Hematopoietic multipotent progenitor cell treated with erythropoietin and hydrocortisone succinate and interleukin-3 and kit ligand, for 15 days (in vitro differentiated cells): ENCODE results near the gene FCN2.

Experiments used
- DNase-seq: peaks from one replicate; pipeline ENCODE4 v3.0.0-alpha.2; 2015; ENCODE audit warnings: low spot score

The FCN2 gene

GRCh38 chr9:134912126-134912840 lies 31.7 kb downstream of the FCN2 start:
- DNase-seq: no peak

DNA sequence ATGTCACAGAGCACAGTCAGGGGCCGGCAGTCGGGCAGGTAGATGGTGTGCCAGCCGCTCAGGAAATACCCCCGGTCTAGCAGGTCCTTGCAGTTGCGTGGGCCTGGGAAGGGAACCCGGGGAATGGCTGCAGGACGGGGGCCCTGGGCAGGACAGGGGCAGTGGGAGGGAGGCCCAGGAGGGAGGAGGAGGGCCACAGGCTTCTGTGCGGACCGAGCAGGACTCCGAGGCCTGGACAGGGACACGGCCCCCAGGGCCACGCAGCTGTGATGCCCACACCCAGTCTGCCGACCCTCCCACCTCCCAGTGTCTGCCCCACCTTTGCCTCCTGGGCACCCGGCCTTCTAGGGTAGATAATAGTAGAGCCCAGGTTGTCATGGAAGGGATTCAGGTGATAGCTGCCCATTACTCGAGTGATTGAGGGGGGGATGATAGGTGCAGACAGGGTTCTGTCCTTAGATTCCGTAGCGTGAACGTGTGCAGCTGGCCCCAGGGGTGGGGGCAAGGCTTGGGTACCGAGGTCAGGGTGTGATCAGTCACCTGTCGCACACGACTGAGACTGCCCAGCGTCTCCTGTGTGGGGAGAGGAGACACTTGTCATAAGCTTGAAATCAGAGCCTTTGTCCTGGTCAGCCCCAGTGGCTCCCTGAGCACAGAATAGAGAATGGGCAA lies 32.6 kb downstream of the FCN2 start:
- no peak for DNase-seq

DNA sequence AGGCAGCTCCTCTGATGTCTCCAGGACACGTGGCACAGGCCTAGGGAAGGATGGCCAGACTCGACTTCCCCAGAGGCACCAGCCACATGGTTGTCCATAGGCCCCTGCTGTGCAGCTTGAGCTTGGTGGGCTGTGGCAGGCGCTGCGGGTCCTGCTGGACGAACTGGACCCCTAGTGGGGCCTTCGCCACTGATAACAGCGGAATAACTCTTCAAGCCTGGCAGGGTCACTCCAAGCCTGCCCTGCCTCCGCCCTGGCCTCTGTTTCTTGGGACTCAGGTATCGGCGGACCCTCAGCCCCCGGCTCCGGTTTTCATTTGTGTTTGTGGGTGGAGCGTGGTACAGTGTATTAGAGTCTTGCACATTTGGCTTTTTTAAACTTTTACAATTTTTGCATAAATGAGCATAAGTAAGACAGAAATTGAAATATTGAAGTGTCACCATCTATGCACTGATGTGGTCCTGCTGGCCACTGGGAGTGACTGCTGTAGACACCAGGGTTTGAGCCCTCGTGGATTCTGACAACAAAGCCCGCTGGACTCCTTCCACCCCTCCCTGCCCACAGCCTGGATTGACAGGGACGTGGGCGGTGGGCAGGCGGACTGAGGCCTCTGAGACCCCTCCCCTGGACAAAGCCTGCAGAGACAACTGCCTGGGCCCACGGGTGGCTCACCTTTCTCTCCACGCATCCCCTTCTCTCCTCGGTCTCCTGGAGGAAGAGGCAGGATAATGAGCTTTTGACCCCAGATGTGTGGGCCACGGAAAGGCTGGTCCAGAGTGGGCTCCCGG lies 33.3 kb downstream of the FCN2 start:
- no peak for DNase-seq

- no peak for DNase-seq
Measured at GRCh38 chr9:134914501-134914834, 33.9 kb downstream of the FCN2 start.

DNA sequence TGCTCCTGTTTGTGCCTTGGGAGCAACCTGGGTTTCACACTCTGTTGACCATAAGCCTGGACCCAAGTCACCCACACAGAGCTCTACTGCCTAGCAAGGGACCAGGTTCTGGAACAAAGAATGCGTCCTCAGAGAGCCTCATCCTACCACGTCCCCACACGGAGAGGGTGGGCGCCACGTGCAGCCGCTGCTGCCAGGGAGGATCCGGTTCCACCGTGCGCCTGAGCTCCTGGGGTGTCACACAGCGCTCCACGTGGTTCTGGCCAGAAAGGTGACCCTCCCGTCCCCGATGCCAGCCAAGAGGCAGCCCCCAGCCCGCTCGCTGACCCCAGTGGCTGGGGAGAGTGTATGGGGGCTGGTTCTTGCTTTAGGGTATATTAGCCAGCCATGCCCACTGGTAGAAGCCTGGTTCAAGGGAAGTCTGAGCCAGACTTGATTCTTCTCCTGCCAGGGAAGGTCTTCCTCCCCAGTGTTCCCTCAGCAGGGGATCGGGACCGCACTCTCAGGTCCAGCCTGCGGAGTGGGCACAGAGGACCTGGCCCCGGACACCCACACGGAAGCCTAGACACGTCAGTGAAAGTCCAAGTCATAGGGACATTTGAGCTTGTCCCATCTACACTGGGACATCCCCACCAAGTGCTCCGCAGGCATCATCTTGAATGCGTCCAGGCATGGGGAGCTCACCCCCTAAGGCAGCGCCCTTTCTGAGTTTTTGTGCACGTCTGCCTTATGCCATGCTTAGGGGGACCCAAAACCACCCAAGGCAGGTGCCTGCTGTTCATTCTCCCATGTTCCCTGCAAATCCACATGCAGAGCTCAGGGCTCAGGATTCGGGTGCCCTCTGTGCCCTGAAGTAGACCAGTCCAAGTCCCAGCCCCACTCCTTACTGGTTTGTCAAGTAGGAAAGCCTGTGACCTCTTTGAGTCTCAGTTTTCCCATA lies 34.7 kb downstream of the FCN2 start:
- DNase-seq: no peak

DNA sequence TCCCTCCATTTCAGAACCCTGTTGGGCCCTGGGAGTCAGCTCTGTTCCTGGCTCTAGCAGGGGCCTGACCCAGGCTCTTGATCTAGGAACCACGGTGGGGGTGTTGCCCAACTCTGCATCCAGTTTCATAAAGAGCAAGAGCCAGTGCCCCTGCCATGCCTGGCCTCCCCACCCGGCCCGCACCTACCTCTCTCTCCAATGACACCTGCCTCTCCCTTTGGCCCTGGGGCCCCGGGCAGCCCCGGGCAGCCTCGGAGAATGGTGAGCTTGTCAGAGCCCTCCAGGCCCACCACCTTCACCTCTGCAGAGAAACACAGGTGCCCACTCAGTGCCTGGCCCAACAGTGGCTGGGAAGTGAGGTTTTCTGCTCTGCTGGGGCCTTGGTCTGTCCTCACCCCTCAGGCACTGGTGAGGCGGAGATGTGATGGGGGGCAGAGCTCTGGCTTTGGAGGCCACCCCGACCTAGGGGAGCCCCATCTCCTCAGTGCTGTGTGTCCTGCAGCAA lies 35.6 kb downstream of the FCN2 start:
- no peak for DNase-seq

- DNase-seq: no peak
Measured at GRCh38 chr9:134917431-134918373, 37.1 kb downstream of the FCN2 start, which contains the start of gene FCN1. FCN1 (minus strand) TSS chr9:134917912; CDS start chr9:134917871, 41 bp downstream.

DNA sequence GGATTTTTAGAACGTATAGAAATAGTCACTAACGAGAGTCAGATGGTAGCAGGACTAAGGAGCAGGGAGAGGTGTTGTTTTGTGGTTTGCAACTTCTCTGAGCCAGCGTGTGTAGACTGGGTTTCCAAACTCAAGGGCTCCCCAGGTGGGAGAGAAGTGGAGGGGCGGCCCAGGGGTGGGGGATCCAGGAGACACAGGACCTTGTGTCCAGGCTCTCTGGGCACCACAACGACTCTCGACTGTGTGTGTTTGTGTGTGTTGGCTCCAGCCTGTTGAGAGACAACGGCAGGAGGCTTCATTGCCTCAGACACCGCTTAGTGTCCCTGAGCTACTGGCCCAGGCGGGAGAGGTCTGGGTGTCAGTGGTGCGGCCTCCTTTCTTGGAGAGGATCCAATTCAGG lies 38.0 kb downstream of the FCN2 start:
- no peak for DNase-seq

DNA sequence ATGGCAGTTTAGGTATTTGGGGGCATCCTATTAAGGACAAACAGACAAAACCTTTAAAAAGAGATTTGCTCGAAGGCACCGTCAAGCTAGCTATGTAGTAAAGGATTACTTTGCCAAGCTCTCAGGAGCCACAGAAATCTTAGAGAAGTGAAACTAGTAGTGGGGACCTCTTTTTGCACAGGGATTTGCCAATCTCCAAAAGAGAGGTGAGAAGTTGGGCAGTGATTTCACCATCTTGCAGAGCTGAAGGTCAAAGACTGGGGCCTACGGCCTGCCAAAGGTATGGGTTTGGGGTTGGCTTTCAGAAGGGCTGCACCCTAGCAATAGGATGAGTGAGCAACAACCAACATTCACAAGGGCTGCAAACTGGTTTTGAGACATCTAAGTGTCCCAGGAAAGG lies 38.7 kb downstream of the FCN2 start:
- no peak for DNase-seq

- DNase-seq: no peak
Measured at GRCh38 chr9:134922066-134922931, 41.7 kb downstream of the FCN2 start.

DNA sequence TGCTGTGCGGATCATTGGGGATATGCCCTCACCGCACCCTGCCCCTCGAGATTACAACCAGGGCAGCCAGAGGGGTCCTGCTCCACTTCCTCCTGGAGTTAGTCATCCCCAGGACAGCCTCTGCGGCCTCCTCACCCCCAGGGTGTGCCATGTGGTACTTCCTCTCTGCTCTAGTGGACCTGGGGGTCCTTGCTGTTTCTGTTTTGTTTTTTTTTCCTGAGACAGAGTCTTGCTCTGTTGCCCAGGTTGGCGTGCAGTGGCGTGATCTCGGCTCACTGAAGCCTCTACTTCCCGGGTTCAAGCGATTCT lies 42.3 kb downstream of the FCN2 start:
- DNase-seq: no peak

DNA sequence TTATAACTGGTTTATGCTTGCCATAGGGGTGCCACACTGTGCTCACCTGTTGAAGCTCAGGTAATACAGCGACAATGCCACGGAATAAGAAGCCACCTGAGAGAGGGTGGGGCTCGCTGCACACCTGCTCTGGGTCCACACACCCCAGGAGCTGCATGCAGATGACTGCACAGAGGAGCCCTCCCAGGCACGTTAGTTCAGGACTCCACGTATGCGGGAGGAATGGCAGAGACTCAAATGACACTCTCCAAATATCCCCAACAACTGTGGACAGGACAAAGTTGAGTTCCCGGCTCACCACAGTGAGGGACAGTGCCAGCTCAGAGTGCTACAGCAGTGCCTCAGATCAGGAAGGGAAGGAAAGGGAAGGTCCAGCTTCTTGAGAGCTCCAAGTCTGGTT lies 42.9 kb downstream of the FCN2 start:
- DNase-seq: no peak

GRCh38 chr9:134925011-134925511 lies 44.5 kb downstream of the FCN2 start:
- no peak for DNase-seq

GRCh38 chr9:134928436-134929192 lies 48.0 kb downstream of the FCN2 start:
- DNase-seq: no peak

- DNase-seq: no peak
Measured at GRCh38 chr9:134929193-134930158, 48.9 kb downstream of the FCN2 start.

GRCh38 chr9:134930398-134930797 lies 49.8 kb downstream of the FCN2 start:
- no peak for DNase-seq

DNA sequence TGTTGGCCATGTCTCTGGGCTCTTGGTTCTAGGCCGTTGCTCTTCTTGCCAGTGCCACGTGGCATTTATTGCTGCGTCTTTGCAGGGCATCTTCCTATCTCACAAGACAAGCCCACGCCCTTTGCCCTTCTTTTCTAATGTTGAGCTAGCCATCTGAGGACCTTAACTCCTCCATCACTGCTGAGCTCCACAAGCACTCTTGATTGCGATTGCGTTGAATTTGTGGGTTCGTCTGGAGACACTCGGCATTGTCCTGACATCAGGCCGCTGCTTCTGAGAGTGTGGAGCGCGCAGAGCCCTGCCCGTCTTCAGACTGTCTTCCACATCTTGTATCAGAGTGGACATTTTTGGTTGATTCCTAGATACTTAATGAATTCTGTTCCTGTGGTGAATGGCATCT lies 51.6 kb downstream of the FCN2 start:
- DNase-seq: no peak

GRCh38 chr9:134932606-134933005 lies 52.0 kb downstream of the FCN2 start:
- DNase-seq: no peak
